K562 (cell line): ENCODE data around the gene DPEP3. TPM values are rescaled to one million over a fixed set of nuclear protein-coding genes. Genes with fewer than 3 reads are reported as not detected.

ENCODE experiments used
- ATAC-seq: fragments of 200-7000 bp; cut with Tn5 transposase; 3 replicates; pipeline ENCODE4 v1.9.1; 2020; ENCODE audit warnings: moderate library complexity
- BruUV-seq: library from RNA; stranded (reverse); fragments of 400-500 nt; replicated peaks from 2 replicates; lab custom pipeline; 2021; lab: Mats Ljungman, UMichigan
- CTCF ChIA-PET: fragments of 300-600 bp; formaldehyde crosslinking; extraction: SDS; loops from one replicate; lab custom pipeline; 2021; ENCODE audit warnings: low intra/inter-chr PET ratio; lab: Yijun Ruan, JAX
- POLR2A ChIA-PET: fragments of 300-600, 350-650 bp; sonication (Branson Sonifier 250); formaldehyde crosslinking; extraction: SDS; loops from one replicate; lab custom pipeline; 2021; ENCODE audit warnings: antibody characterized with exemption, inconsistent platforms; lab: Yijun Ruan, JAX
- DNase-seq, 4 experiments: peaks; one replicate each; pipeline versions ENCODE4 v3.0.0 to v3.0.0-alpha.2; 2011 to 2018; ENCODE audit warnings: low spot score in 3 of 4, mixed read lengths in 3 of 4; ENCODE audit errors: extremely low read depth in 1 of 4
- FAIRE-seq: peaks from 2 replicates; lab custom pipeline; 2011; peaks lifted over from hg19 to GRCh38; lab: Jason Lieb, UNC
- H2AFZ ChIP-seq: 2 replicates; pipeline ENCODE4 v1.6.0; 2011; ENCODE audit warnings: low read depth, low read length, control low read depth, inconsistent platforms
- H3K27ac ChIP-seq: fragments of 200-600 bp; 3 replicates; pipeline ENCODE4 v1.8.0; 2011; ENCODE audit warnings: low read depth, mild to moderate bottlenecking, control low read depth, inconsistent platforms, low read length, moderate library complexity, mixed read lengths; ENCODE audit errors: extremely low read depth
- H3K27me3 ChIP-seq, 2 experiments: fragments of 300-600 bp in 1 of 2; 2 replicates in 1 of 2; 3 replicates in 1 of 2; pipeline versions ENCODE4 v1.6.0 to v1.8.0; 2011; ENCODE audit warnings: inconsistent platforms in 2 of 2, low read length in 2 of 2, mild to moderate bottlenecking in 1 of 2, mixed read lengths in 1 of 2, moderate library complexity in 1 of 2; ENCODE audit not compliant: control insufficient read depth in 2 of 2, insufficient read depth in 2 of 2
- H3K36me3 ChIP-seq: fragments of 300-600 bp; 3 replicates; pipeline ENCODE4 v1.8.0; 2011; ENCODE audit warnings: mild to moderate bottlenecking, low read length, inconsistent platforms; ENCODE audit not compliant: control insufficient read depth, insufficient read depth
- H3K4me1 ChIP-seq, 2 experiments: fragments of 200-600 bp in 1 of 2; replicated peaks in 1 of 2; 2 replicates in 1 of 2; 3 replicates in 1 of 2; pipeline versions ENCODE4 v1.5.1 to v1.8.0; 2011; ENCODE audit warnings: inconsistent platforms in 2 of 2, low read length in 2 of 2, mild to moderate bottlenecking in 1 of 2, mixed read lengths in 1 of 2, moderate library complexity in 1 of 2; ENCODE audit not compliant: control insufficient read depth in 2 of 2, insufficient read depth in 2 of 2
- H3K4me2 ChIP-seq: 2 replicates; pipeline ENCODE4 v1.6.1; 2011; ENCODE audit warnings: low read length, control low read depth, inconsistent platforms, mixed read lengths; ENCODE audit not compliant: insufficient read depth
- H3K4me3 ChIP-seq: fragments of 200-600 bp; sonication (generic), shearing (Covaris generic); 2 replicates; pipeline ENCODE4 v1.5.1; 2016; ENCODE audit warnings: control low read depth, inconsistent platforms
- H3K79me2 ChIP-seq: fragments of 200-600 bp; 3 replicates; pipeline ENCODE4 v1.8.0; 2011; ENCODE audit warnings: low read length, inconsistent platforms; ENCODE audit not compliant: control insufficient read depth, insufficient read depth
- H3K9ac ChIP-seq, 2 experiments: 2 replicates each; pipeline versions ENCODE4 v1.6.0 to v1.6.1; 2011; ENCODE audit warnings: low read depth in 2 of 2, low read length in 2 of 2, control low read depth in 1 of 2, inconsistent platforms in 1 of 2, mild to moderate bottlenecking in 1 of 2, mixed read lengths in 1 of 2; ENCODE audit not compliant: insufficient read depth in 1 of 2
- H3K9me1 ChIP-seq: one replicate; pipeline ENCODE4 v1.6.0; 2011; ENCODE audit warnings: inconsistent platforms, mild to moderate bottlenecking, low read length, moderate library complexity; ENCODE audit not compliant: control insufficient read depth, insufficient read depth
- H3K9me3 ChIP-seq: replicated peaks from 2 replicates; pipeline ENCODE4 v1.5.1; 2011; ENCODE audit warnings: low read depth, low read length, inconsistent platforms; ENCODE audit not compliant: control insufficient read depth, insufficient read depth
- H4K20me1 ChIP-seq: replicated peaks from 2 replicates; pipeline ENCODE4 v1.6.1; 2011; ENCODE audit warnings: low read length, inconsistent platforms, mixed read lengths; ENCODE audit not compliant: control insufficient read depth, insufficient read depth
- BRF1 ChIP-seq: IDR thresholded peaks from 3 replicates; pipeline ENCODE4 v1.6.1; 2011; ENCODE audit warnings: borderline replicate concordance, mild to moderate bottlenecking; ENCODE audit not compliant: insufficient read length; ENCODE audit errors: extremely low read depth
- COPS2 ChIP-seq: fragments of 450-650 bp; conservative IDR thresholded peaks from 2 replicates; pipeline ENCODE4 v1.6.1; 2016; ENCODE audit warnings: mild to moderate bottlenecking, moderate library complexity
- CREB1 ChIP-seq, 2 experiments: sonication (generic) in 1 of 2; formaldehyde crosslinking in 1 of 2; IDR thresholded peaks; 2 replicates each; pipeline versions ENCODE4 v1.6.1 to v1.8.0; 2012 to 2022; ENCODE audit warnings: inconsistent platforms in 1 of 2, mild to moderate bottlenecking in 1 of 2, missing genetic modification reagents in 1 of 2, moderate library complexity in 1 of 2
- CREM ChIP-seq: IDR thresholded peaks from 2 replicates; pipeline ENCODE4 v1.6.1; 2014; ENCODE audit warnings: antibody characterized with exemption, low read depth
- HNRNPL ChIP-seq: fragments of 200-400 bp; formaldehyde crosslinking; IDR thresholded peaks from 2 replicates; pipeline ENCODE4 v1.6.1; 2017; ENCODE audit warnings: low read depth, mild to moderate bottlenecking, low read length
- RFX1 ChIP-seq: fragments of 450-650 bp; IDR thresholded peaks from 2 replicates; pipeline ENCODE4 v1.6.1; 2016; ENCODE audit warnings: mild to moderate bottlenecking, moderate library complexity
- SMAD3 ChIP-seq: fragments of 450-650 bp; formaldehyde crosslinking; conservative IDR thresholded peaks from 2 replicates; pipeline ENCODE4 v1.4.0; 2020; ENCODE audit warnings: mild to moderate bottlenecking
- SREBF2 ChIP-seq: sonication (generic); formaldehyde crosslinking; IDR thresholded peaks from 2 replicates; pipeline ENCODE4 v1.4.0; 2020; ENCODE audit warnings: mild to moderate bottlenecking, missing genetic modification reagents
- TAF15 ChIP-seq: fragments of 200-400 bp; formaldehyde crosslinking; IDR thresholded peaks from 2 replicates; pipeline ENCODE4 v1.6.1; 2017; ENCODE audit warnings: mild to moderate bottlenecking, low read depth, low read length, moderate library complexity
- ZNF79 ChIP-seq: fragments of 250-450 bp; sonication (Bioruptor Pico); IDR thresholded peaks from 2 replicates; pipeline ENCODE4 v1.4.0; 2020; ENCODE audit warnings: low read depth, mild to moderate bottlenecking, moderate library complexity
- WGBS: fragments of 100-300 bp; shearing (Covaris generic); methylation state at CpG from one replicate; pipeline ENCODE4 v1.1.6; 2016; ENCODE audit warnings: low coverage, mixed read lengths; ENCODE audit not compliant: insufficient coverage; ENCODE audit errors: missing lambda C conversion rate; 5-methylcytosine and 5-hydroxymethylcytosine counted together
- in situ Hi-C: fragments of 300-500 bp; cut with MboI; formaldehyde crosslinking; loops from 4 replicates; pipeline ENCODE4 v1.15.0; 2018; ENCODE audit warnings: inconsistent platforms, mixed read lengths
- intact Hi-C: fragments of 100-400 bp; cut with micrococcal nuclease; formaldehyde crosslinking; loops from 2 replicates; pipeline ENCODE4 v1.14.2; 2022
- polyA plus RNA-seq, 8 experiments: library from polyadenylated mRNA; depleted of rRNA in 4 of 8; stranded (reverse) in 5 of 8; unstranded in 3 of 8; fragments of >200 nt; fragmentation: Nextera tagmentation in 2 of 8; fragmentation: Illumina TruSeq in 1 of 8; extraction: Ambion mirVana in 2 of 8; extraction: Trizol in 1 of 8; gene quantifications; 2 replicates each; pipeline versions ENCODE4 v1.2.1 to v1.2.3, GENCODE V29; 2011 to 2014; ENCODE audit warnings: inconsistent platforms in 1 of 8, missing spikeins in 1 of 8
- total RNA-seq, 7 experiments: library from RNA; depleted of rRNA in 6 of 7; stranded (reverse); fragments of >200 nt in 6 of 7; fragmentation: Illumina TruSeq in 2 of 7; extraction: Trizol in 2 of 7; gene quantifications; 2 replicates each; pipeline versions ENCODE4 v1.2.1 to v1.2.3, GENCODE V29; 2011 to 2021; ENCODE audit warnings: low replicate concordance in 1 of 7
- TF ChIP-seq, protein P1 (sequence below): fragments of 450-650 bp; conservative IDR thresholded peaks from 2 replicates; pipeline ENCODE4 v1.6.1; 2016; ENCODE audit warnings: missing genetic modification characterization, low read depth, mild to moderate bottlenecking, control low read depth, missing compliant biosample characterization
- TF ChIP-seq, protein P2 (sequence below): fragments of 450-650 bp; IDR thresholded peaks from 2 replicates; pipeline ENCODE4 v1.6.1; 2016; ENCODE audit warnings: borderline replicate concordance

The DPEP3 gene
- total and polyA plus RNA-seq, 9 of the 15 experiments (the other 6 are each of a cell fraction or from before 2014, with no cell fraction given), result not detected

DNA sequence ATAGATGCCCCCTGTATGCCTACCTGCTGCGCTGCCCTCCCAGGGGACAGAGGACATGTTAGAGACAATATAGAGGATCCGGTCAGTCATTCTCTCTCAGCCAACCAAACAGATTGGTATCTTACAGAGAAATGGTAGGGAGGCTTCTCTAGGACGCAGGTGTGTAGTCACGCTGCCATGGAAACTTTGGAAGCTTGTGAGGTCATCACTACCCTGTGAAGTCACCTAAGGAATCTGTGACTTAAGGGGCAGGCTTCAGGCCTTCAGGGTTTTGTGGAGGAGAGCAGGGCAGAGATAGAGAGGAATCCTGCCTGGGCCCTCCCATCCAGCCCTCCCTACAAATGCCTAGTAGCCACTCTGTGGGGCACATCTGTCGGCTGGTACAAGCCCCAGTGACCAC, 35.4 kb upstream of the DPEP3 start, which contains the start of gene DPEP2NB:
Gene DPEP2NB, minus strand, starts transcription at position 231 of the 400 bp plus-strand sequence. Its CDS starts 141 bp downstream, at position 90.
- no peak within 1 kb of the TSS for H3K27ac ChIP-seq
- ATAC-seq (peak; percentile 15; the same call in 1 of the 3 replicates), DNase-seq (peak in 1 of 4 experiments; percentile 5), FAIRE-seq (no peak)
- POLR2A ChIA-PET, result interaction anchor here (0.5 to 1.9 kb wide), 4 partner anchors 10 to 69 kb away, joined by 3 to 9 read pairs (median 4); partner anchors contain the start of gene NFATC3
- H3K9ac ChIP-seq, result peak within 1 kb of the TSS in 1 of 2 experiments; percentile 76; a peak in 1 of 4 replicates
- no peaks in the 10 kb centered on the region for H3K9me3 ChIP-seq
- no peak within 1 kb of the TSS for H3K4me3 ChIP-seq
- H3K27me3 ChIP-seq, result no peaks in the 10 kb centered on the region; a peak in 1 of 5 replicates
- peaks cover 0 to 13% of the 10 kb centered on the region in 2 experiments; a peak in 2 of 5 replicates for H3K4me1 ChIP-seq
- 0 out of 2 replicates have a peak within 1 kb of the TSS, but pooled peaks have one; percentile 11 for H3K4me2 ChIP-seq
- intact Hi-C loops, result no loop called here
- H2AFZ ChIP-seq, result peak within 1 kb of the TSS; percentile 60
- in situ Hi-C loops, result no loop called here
- TF ChIP-seq SREBF2 (CRISPR knock-in tag) (no peak), BRF1 (no peak), TAF15 (no peak), CREM (peak; percentile 62), COPS2 (no peak), ZNF79 (CRISPR knock-in tag) (no peak), CREB1 (IDR thresholded peaks at IDR 0.05) (peak; percentile 69; the same call in 1 of the 2 replicates), CREB1 (CRISPR knock-in tag; IDR thresholded peaks at IDR 0.05) (peak; percentile 60), RFX1 (peak; percentile 33; the same call in 1 of the 2 replicates), HNRNPL (no peak), SMAD3 (CRISPR knock-in tag) (no peak)
- TF ChIP-seq, protein P1, sequence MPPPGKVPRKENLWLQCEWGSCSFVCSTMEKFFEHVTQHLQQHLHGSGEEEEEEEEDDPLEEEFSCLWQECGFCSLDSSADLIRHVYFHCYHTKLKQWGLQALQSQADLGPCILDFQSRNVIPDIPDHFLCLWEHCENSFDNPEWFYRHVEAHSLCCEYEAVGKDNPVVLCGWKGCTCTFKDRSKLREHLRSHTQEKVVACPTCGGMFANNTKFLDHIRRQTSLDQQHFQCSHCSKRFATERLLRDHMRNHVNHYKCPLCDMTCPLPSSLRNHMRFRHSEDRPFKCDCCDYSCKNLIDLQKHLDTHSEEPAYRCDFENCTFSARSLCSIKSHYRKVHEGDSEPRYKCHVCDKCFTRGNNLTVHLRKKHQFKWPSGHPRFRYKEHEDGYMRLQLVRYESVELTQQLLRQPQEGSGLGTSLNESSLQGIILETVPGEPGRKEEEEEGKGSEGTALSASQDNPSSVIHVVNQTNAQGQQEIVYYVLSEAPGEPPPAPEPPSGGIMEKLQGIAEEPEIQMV, result no peak
- TF ChIP-seq, protein P2, sequence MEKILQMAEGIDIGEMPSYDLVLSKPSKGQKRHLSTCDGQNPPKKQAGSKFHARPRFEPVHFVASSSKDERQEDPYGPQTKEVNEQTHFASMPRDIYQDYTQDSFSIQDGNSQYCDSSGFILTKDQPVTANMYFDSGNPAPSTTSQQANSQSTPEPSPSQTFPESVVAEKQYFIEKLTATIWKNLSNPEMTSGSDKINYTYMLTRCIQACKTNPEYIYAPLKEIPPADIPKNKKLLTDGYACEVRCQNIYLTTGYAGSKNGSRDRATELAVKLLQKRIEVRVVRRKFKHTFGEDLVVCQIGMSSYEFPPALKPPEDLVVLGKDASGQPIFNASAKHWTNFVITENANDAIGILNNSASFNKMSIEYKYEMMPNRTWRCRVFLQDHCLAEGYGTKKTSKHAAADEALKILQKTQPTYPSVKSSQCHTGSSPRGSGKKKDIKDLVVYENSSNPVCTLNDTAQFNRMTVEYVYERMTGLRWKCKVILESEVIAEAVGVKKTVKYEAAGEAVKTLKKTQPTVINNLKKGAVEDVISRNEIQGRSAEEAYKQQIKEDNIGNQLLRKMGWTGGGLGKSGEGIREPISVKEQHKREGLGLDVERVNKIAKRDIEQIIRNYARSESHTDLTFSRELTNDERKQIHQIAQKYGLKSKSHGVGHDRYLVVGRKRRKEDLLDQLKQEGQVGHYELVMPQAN, result no peak
- H4K20me1 ChIP-seq, result no peaks in the 10 kb centered on the region
- WGBS, result 48% methylated on average over 5 of the region's 5 CpGs
- BruUV-seq, result no TSS peak
- no peaks in the 10 kb centered on the region for H3K9me1 ChIP-seq
- H3K36me3 ChIP-seq, result no peaks in the 10 kb centered on the region; the same call in 2 of the 3 replicates
- CTCF ChIA-PET, result no interaction called here
- H3K79me2 ChIP-seq, result no peaks in the 10 kb centered on the region
